Mesendoderm (in vitro differentiated cells): ENCODE measurements around the gene ACP6. TPM values are rescaled to one million over a fixed set of nuclear protein-coding genes. Genes with fewer than 3 reads are reported as not detected.

Source experiments
- small RNA-seq: library from polyadenylated mRNA; stranded (forward); fragments of <200 nt; extraction: miRNeasy Mini kit (QIAGEN cat#:217004); gene quantifications from one replicate; pipeline ENCODE3, GENCODE V24; 2013; ENCODE audit not compliant: insufficient read depth

The ACP6 gene

Small RNA genes within 50 kb of the gene (small RNA-seq; reads per million reads assigned to genes)
- gene RN7SL261P: not detected
